NT2/D1 (cell line): ENCODE measurements around the gene FKBP5.

ENCODE experiments used
- SUZ12 ChIP-seq: IDR thresholded peaks from 2 replicates; pipeline ENCODE4 v1.6.1; 2011; ENCODE audit not compliant: insufficient read length, insufficient read depth; ENCODE audit errors: extremely low read depth
- YY1 ChIP-seq: IDR thresholded peaks from 2 replicates; pipeline ENCODE4 v1.6.1; 2011; ENCODE audit not compliant: insufficient read length, insufficient read depth

- TF ChIP-seq SUZ12 = no peak
- no peak for TF ChIP-seq YY1
Observed at GRCh38 chr6:35717449-35718374, 29.0 kb upstream of the FKBP5 start.
